GM21515 (cell line): ENCODE data around the gene TRDN.
"Not testable (repeated sequence)": the region's sequence is repeated elsewhere in the genome, so short reads cannot be mapped to it uniquely, and the experiment has no call there.

ENCODE experiments used
- ATAC-seq: cut with Tn5 transposase; IDR thresholded peaks from one replicate; pipeline ENCODE4 v1.9.1; 2021; ENCODE audit not compliant: unreplicated experiment

Gene TRDN

DNA sequence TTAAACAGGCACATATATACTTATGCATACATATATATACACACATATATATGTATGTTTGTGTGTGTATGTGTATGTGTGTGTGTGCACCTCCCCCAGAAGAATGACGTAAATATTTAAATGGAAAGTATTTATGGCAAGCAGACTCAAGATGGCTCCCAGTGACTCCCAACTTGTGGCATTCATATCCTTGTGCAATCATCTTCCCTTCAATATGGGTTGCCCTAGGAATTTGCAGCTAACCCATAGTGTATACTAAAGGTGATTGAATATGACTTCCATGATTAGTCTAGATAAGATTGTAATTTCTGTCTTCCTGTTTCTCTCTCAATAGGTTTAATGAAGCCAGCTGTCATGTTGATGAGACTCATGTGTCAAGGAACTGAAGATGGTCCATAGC, 127.6 kb downstream of the TRDN start:
- ATAC-seq: no peak

DNA sequence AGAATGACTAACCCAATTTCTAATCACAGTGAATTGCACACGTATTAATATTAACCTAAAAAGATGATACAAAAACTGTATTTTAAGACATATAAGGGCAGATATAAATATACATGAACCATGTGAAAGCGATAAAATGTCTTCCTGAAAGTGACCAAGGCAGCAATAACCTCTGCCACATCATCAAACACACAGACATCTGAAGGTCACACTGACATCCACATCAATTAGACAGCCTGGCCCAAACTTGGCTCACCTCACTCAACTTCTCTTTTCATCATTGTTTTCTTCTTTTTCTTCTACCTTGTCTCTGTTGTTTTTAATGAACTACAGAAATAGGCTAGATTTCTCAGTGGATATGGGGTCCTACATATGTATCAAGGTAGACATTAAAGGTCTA, 128.5 kb downstream of the TRDN start:
- no peak for ATAC-seq

DNA sequence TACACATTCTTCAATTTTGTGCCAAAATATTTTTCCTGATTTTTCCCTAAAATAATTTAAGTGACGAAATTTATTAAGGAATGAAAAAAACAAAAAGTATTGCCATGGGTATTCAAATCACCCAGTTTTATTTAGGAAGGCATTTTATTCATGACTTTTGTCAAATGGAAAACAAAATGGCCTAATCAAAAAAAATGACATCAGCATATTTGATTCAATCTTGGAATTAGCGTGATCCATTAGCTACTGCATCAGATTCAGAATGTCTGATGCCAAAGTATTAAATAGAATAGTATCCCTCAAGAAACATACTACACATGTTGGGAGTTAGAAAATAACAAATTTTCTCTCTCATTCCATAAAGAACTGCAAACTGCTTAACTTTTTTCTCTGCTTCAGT, 129.2 kb downstream of the TRDN start:
- no peak for ATAC-seq

- ATAC-seq: no peak
These were observed 133.1 kb downstream of the TRDN start for GRCh38 chr6:123503619-123504018.

GRCh38 chr6:123497025-123497424, 139.7 kb downstream of the TRDN start:
- ATAC-seq: no peak

DNA sequence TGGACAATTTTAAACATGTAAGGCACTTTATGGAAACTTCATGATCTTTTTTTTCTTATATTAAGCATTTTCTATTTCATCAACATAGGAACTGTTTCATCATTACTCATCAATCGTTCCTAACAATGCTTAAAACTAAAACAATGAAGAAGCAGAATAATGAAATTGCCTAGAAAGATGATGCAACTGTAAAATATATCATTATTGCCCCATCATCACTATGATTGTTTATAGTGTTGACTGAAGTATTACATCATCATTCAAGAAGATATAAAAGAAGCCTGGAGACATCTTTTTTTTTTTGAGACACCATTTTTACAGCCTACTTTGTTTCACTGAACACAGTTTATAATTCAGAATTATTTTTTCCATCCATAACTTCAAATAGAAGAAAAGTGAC, 147.2 kb downstream of the TRDN start:
- ATAC-seq: no peak

- no peak for ATAC-seq
These were observed 155.8 kb downstream of the TRDN start for GRCh38 chr6:123480986-123481385.

- not testable (repeated sequence) for ATAC-seq
These were observed 164.6 kb downstream of the TRDN start for GRCh38 chr6:123472025-123472702.

DNA sequence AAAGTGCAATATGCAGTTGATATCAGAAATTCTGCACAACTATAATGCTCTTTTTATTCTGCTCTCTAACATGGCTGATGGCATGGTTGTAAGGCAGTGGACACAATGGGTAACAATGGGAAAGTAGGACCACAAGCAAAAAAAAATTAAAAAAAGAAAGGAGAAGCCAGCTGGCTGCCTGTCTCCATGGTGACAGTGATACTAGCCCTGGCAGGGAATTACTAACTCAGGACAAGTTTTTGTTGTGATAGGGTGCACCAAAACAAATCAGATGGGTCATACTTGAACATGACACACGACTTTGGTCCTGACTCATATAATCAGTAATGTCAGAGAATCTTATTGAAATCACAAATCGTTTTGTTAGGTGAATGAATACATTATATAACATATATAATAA, 169.4 kb downstream of the TRDN start:
- no peak for ATAC-seq

DNA sequence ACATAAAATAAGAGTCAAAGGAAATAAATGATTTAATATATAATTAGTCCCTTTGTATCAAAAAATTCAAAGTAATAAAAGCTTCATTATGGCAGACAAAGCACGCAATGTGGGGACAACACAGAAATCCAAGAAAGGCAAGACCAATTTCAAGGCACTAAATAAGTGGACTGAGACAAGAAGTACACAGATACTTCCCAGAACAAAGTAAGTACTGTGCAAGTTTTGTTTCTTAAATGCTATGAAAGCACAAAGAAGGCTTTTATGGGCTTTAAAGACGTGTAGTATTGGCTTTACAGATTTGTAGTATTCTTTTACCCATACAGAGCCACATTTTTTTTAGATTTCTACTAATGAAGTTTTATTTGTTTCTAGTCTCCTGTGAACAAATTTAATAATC, 174.6 kb downstream of the TRDN start:
- no peak for ATAC-seq

- ATAC-seq: no peak
These were observed 178.5 kb downstream of the TRDN start for GRCh38 chr6:123458218-123458617.

GRCh38 chr6:123456836-123457235, 179.9 kb downstream of the TRDN start:
- ATAC-seq: no peak

GRCh38 chr6:123454448-123454847, 182.3 kb downstream of the TRDN start:
- no peak for ATAC-seq

GRCh38 chr6:123453071-123453470, 183.7 kb downstream of the TRDN start:
- ATAC-seq: not testable (repeated sequence)

DNA sequence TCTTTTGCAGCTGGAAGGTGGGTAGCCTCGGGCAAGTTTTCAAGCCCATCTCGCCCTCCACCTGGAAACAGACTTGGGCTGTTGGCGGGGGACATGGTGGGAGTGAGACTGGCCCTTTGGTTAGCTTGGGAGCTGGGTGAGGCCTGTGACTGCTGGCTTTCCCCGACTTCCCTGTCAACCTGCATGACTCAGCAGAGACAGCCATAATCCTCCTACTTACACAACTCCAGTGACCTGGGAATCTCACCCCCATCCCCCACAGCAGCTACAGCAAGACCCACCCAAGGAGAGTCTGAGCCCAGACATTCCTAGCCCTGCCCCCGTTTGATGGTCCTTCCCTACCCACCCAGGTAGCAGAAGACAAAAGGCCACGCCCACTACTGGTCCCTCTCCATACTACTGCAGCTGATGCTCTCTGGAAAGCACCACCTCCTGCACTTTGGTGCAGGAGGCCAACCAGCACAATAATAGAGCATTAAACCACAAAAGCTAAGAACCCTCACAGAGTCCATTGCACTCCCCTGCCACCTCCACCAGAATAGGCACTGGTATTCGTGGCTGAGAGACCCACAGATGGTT, 188.4 kb downstream of the TRDN start:
- ATAC-seq: no peak

DNA sequence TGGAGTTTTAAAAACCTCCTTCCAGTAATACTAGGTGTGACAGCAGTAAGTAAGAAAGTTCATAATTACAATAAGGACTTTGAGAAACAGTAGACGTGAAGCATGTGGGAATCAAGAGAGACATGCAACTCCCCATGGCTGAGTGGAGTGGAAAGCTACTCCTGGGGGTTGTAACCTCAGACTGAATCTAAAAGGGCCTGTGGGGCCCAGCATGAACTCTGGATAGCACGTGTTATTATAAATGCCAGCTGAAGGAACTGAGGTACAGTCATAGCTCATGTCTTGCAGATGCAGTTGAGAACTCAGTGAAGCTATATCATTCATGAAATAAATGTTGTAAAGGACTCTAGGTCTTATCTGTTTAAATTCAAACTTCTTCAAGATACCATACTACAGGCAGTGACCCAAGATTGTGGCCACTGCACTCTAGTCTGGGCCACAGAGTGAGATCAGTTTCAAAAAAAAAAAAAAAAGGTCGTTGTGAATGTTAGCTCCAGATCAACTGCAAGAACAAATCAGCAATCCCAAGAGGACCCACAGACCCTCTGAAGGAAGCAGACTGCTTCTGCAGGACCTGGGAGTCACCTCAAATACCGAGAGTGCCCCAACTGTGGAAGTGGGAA, 189.3 kb downstream of the TRDN start:
- no peak for ATAC-seq

DNA sequence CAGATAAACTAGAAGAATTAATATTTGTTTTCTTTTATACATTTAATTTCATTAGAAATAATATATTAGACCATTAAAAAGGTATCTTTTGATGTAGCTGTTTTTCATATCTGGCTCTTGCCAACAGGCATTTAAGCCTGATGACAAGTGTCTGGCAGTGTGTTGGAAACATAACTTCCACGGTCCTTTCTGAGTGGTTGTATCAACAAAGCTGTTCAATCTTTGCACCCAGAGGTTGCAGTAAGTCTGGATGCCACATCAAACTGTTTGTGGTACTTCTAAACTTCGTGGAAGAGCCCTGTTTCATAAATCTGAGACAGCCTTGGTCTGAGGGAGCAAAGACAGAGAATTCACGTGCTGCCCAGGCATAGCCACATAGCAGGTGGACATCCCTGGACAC, 197.4 kb downstream of the TRDN start:
- ATAC-seq: no peak

GRCh38 chr6:123434186-123434585, 202.6 kb downstream of the TRDN start:
- ATAC-seq: no peak

- no peak for ATAC-seq
These were observed 205.8 kb downstream of the TRDN start for GRCh38 chr6:123430970-123431369.

DNA sequence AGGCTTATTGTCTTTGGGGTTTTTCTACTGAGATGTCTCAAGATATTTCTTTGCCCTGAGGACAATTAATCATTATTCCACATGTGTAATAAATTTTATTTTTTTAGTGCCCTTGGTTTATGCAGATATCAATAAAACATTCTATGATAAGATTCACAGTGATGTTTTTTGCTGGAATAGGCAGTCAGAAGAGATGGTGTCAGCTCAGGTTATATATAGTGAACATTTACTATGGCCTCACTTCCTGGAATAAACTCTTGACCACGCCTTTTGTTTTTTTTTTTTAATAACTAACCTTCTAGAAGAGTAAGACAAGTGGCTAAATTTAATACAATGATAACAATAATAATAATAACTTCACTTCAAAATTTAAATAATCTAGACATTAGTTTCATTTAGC, 209.7 kb downstream of the TRDN start:
- ATAC-seq: no peak

GRCh38 chr6:123423130-123423529, 213.6 kb downstream of the TRDN start:
- no peak for ATAC-seq

DNA sequence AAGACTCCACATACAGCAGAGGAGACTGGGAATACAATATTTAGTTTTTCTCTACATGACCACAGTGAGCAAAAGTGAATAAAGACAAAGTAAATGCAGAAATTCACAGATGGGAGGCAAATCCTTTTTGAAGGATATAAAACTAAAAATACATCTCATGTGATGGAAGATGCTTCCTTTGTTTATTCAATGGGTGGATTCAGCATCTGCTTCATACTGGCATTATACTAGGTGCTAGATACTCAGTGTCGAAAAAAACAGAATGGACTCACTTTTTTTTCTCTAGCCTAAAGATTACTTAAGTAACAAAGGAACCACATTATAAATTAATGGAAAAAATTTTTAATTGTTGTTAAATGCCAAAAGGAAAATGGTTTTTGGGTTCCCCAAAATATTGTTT, 216.2 kb downstream of the TRDN start:
- ATAC-seq: no peak

DNA sequence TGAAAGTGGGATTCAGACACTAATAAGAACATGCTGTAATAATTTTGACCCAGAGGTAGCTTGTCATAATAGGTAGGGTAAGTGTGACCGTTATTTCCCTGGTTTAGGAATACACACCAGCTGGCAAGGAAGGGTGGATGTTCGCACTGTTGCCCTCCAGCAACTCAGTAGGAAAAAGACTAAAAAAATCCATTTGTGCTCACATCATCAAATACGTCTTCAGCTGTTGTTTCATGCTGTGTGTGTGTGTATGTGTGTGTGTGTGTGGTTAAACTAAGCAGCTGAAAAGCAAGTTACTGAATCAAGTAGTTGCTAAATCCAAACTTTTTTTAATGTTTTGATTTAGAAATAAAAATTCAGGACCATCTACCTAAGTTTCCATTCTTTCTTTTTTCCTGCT, 218.7 kb downstream of the TRDN start:
- ATAC-seq: no peak
